K562 (cell line): Measurements from ENCODE around the gene PNPLA8. TPM values are rescaled to one million over a fixed set of nuclear protein-coding genes. Genes with fewer than 3 reads are reported as not detected.
A peak's percentile ranks its signal among the peaks of the same experiment; 100 is the strongest.

Experiments used
- CHD7 ChIP-seq: fragments of 200-600 bp; sonication (generic); IDR thresholded peaks from one replicate; pipeline ENCODE4 v1.6.1; 2012; ENCODE audit warnings: mild to moderate bottlenecking, low read depth, low read length, inconsistent platforms
- E2F5 ChIP-seq: sonication (generic); formaldehyde crosslinking; IDR thresholded peaks from 2 replicates; pipeline ENCODE4 v1.8.0; 2022; ENCODE audit warnings: mild to moderate bottlenecking, missing genetic modification reagents
- ETS1 ChIP-seq: conservative IDR thresholded peaks from 2 replicates; pipeline ENCODE4 v1.6.1; 2011; ENCODE audit warnings: low read depth, mild to moderate bottlenecking, low read length; ENCODE audit not compliant: control insufficient read depth
- HNRNPL ChIP-seq: fragments of 200-400 bp; formaldehyde crosslinking; IDR thresholded peaks from 2 replicates; pipeline ENCODE4 v1.6.1; 2017; ENCODE audit warnings: low read depth, mild to moderate bottlenecking, low read length
- NBN ChIP-seq: fragments of 450-650 bp; IDR thresholded peaks from 2 replicates; pipeline ENCODE4 v1.6.1; 2016; ENCODE audit warnings: low read depth, mild to moderate bottlenecking
- OTX1 ChIP-seq: fragments of 450-650 bp; formaldehyde crosslinking; IDR thresholded peaks from 2 replicates; pipeline ENCODE4 v1.4.0; 2022; ENCODE audit warnings: mild to moderate bottlenecking
- RFX1 ChIP-seq: fragments of 450-650 bp; IDR thresholded peaks from 2 replicates; pipeline ENCODE4 v1.6.1; 2016; ENCODE audit warnings: mild to moderate bottlenecking, moderate library complexity
- SLC30A9 ChIP-seq: fragments of 250-450 bp; sonication (Bioruptor Pico); IDR thresholded peaks from 2 replicates; pipeline ENCODE4 v1.8.0; 2022; ENCODE audit warnings: mild to moderate bottlenecking, moderate library complexity
- TFE3 ChIP-seq: fragments of 450-650 bp; formaldehyde crosslinking; IDR thresholded peaks from 2 replicates; pipeline ENCODE4 v1.4.0; 2020; ENCODE audit warnings: mild to moderate bottlenecking, mixed read lengths
- ZNF24 ChIP-seq: fragments of 450-650 bp; IDR thresholded peaks from 2 replicates; pipeline ENCODE4 v1.6.1; 2016
- ZNF311 ChIP-seq: fragments of 250-450 bp; sonication (Bioruptor Pico); IDR thresholded peaks from 2 replicates; pipeline ENCODE4 v1.4.0; 2020; ENCODE audit warnings: mild to moderate bottlenecking, moderate library complexity
- ZNF511 ChIP-seq: sonication (generic); formaldehyde crosslinking; IDR thresholded peaks from 2 replicates; pipeline ENCODE4 v1.8.0; 2022; ENCODE audit warnings: mild to moderate bottlenecking, missing genetic modification reagents
- polyA plus RNA-seq, 8 experiments: library from polyadenylated mRNA; depleted of rRNA in 4 of 8; stranded (reverse) in 5 of 8; unstranded in 3 of 8; fragments of >200 nt; fragmentation: Nextera tagmentation in 2 of 8; fragmentation: Illumina TruSeq in 1 of 8; extraction: Ambion mirVana in 2 of 8; extraction: Trizol in 1 of 8; gene quantifications; 2 replicates each; pipeline versions ENCODE4 v1.2.1 to v1.2.3, GENCODE V29; 2011 to 2014; ENCODE audit warnings: inconsistent platforms in 1 of 8, missing spikeins in 1 of 8
- total RNA-seq, 7 experiments: library from RNA; depleted of rRNA in 6 of 7; stranded (reverse); fragments of >200 nt in 6 of 7; fragmentation: Illumina TruSeq in 2 of 7; extraction: Trizol in 2 of 7; gene quantifications; 2 replicates each; pipeline versions ENCODE4 v1.2.1 to v1.2.3, GENCODE V29; 2011 to 2021; ENCODE audit warnings: low replicate concordance in 1 of 7

Gene PNPLA8
- total and polyA plus RNA-seq, 9 of the 15 experiments (the other 6 are each of a cell fraction or from before 2014, with no cell fraction given), result 12.8 to 27.6 (median 16.3) TPM

- TF ChIP-seq CHD7 (no peak), OTX1 (CRISPR knock-in tag) (0 out of 2 replicates have a peak, but pooled peaks have one; percentile 43), RFX1 (no peak), ZNF24 (no peak), SLC30A9 (CRISPR knock-in tag) (no peak), ZNF311 (CRISPR knock-in tag) (no peak), NBN (no peak), ETS1 (no peak), ZNF511 (CRISPR knock-in tag) (no peak), TFE3 (no peak), HNRNPL (no peak), E2F5 (CRISPR knock-in tag) (no peak)
These were observed 37.0 kb downstream of the PNPLA8 start (continued) for GRCh38 chr7:108488768-108489538.
